ENCODE measurements around the gene MRPS15. TPM values are rescaled to one million over a fixed set of nuclear protein-coding genes. Genes with fewer than 3 reads are reported as not detected.
A peak's percentile ranks its signal among the peaks of the same experiment; 100 is the strongest.

MRPS15 gene
- total and polyA plus RNA-seq, 2 of the 13 experiments (the other 11 are each of a cell fraction or from before 2014, with no cell fraction given) = 59.0 to 113 TPM

GRCh38 chr1:36486439-36487335, 22.5 kb upstream of the MRPS15 start (continued):
- TF ChIP-seq RNF219 (CRISPR knock-in tag; IDR thresholded peaks at IDR 0.05) (no peak), KAT2B (IDR thresholded peaks at IDR 0.05; ENCODE audit: borderline replicate concordance, low read depth, low read length) (no peak), ZBTB39 (CRISPR knock-in tag; IDR thresholded peaks at IDR 0.05) (no peak), PHB2 (IDR thresholded peaks at IDR 0.05; ENCODE audit: partially characterized antibody) (no peak), BHLHE40 (IDR thresholded peaks at IDR 0.05; ENCODE audit: low read length) (peak; percentile 74), TFDP2 (CRISPR knock-in tag; IDR thresholded peaks at IDR 0.05) (peak; percentile 59; the same call in 1 of the 2 replicates), FOXK2 (IDR thresholded peaks at IDR 0.05) (peak; percentile 89), ZNF264 (CRISPR knock-in tag; IDR thresholded peaks at IDR 0.05) (peak; percentile 97), TEAD3 (CRISPR knock-in tag; optimal IDR thresholded peaks at IDR 0.05; ENCODE audit: borderline replicate concordance) (peak; percentile 71), MYPOP (CRISPR knock-in tag; IDR thresholded peaks at IDR 0.05) (peak; percentile 85; the same call in 1 of the 2 replicates), SIX1 (CRISPR knock-in tag; IDR thresholded peaks at IDR 0.05; ENCODE audit: borderline replicate concordance) (peak; percentile 95), ZNF33A (CRISPR knock-in tag; IDR thresholded peaks at IDR 0.05; ENCODE audit: borderline replicate concordance) (no peak), ZNF605 (CRISPR knock-in tag; IDR thresholded peaks at IDR 0.05) (no peak; the same call in 1 of the 2 replicates), ETV5 (CRISPR knock-in tag; IDR thresholded peaks at IDR 0.05; ENCODE audit: borderline replicate concordance) (peak; percentile 96), KLF6 (CRISPR knock-in tag; IDR thresholded peaks at IDR 0.05) (peak; percentile 95), HHEX (CRISPR knock-in tag; IDR thresholded peaks at IDR 0.05) (peak; percentile 55; the same call in 1 of the 2 replicates), ZFP1 (CRISPR knock-in tag; IDR thresholded peaks at IDR 0.05) (peak; percentile 88), ZNF510 (CRISPR knock-in tag; IDR thresholded peaks at IDR 0.05; ENCODE audit: low read depth) (0 out of 2 replicates have a peak, but pooled peaks have one; percentile 84), ZNF468 (CRISPR knock-in tag; IDR thresholded peaks at IDR 0.05) (no peak), ZBTB49 (CRISPR knock-in tag; IDR thresholded peaks at IDR 0.05; ENCODE audit: borderline replicate concordance) (no peak), ZNF672 (CRISPR knock-in tag; IDR thresholded peaks at IDR 0.05) (no peak)

Data from HepG2 (cell line).